K562 (cell line): ENCODE data around the gene GFAP. TPM values are rescaled to one million over a fixed set of nuclear protein-coding genes. Genes with fewer than 3 reads are reported as not detected.

Source experiments
- ATAC-seq: fragments of 200-7000 bp; cut with Tn5 transposase; 3 replicates; pipeline ENCODE4 v1.9.1; 2020; ENCODE audit warnings: moderate library complexity
- Bru-seq: library from RNA; stranded (reverse); fragments of 400-500 nt; gene quantifications from one replicate; lab custom pipeline; 2021; lab: Mats Ljungman, UMichigan
- BruChase-seq, 2 experiments: library from RNA; stranded (reverse); fragments of 400-500 nt; gene quantifications; one replicate each; lab custom pipeline; 2021; lab: Mats Ljungman, UMichigan
- BruUV-seq: library from RNA; stranded (reverse); fragments of 400-500 nt; replicated peaks from 2 replicates; lab custom pipeline; 2021; lab: Mats Ljungman, UMichigan
- CTCF ChIA-PET: fragments of 300-600 bp; formaldehyde crosslinking; extraction: SDS; loops from one replicate; lab custom pipeline; 2021; ENCODE audit warnings: low intra/inter-chr PET ratio; lab: Yijun Ruan, JAX
- POLR2A ChIA-PET: fragments of 300-600, 350-650 bp; sonication (Branson Sonifier 250); formaldehyde crosslinking; extraction: SDS; loops from one replicate; lab custom pipeline; 2021; ENCODE audit warnings: antibody characterized with exemption, inconsistent platforms; lab: Yijun Ruan, JAX
- DNase-seq, 4 experiments: peaks; one replicate each; pipeline versions ENCODE4 v3.0.0 to v3.0.0-alpha.2; 2011 to 2018; ENCODE audit warnings: low spot score in 3 of 4, mixed read lengths in 3 of 4; ENCODE audit errors: extremely low read depth in 1 of 4
- FAIRE-seq: peaks from 2 replicates; lab custom pipeline; 2011; peaks lifted over from hg19 to GRCh38; lab: Jason Lieb, UNC
- H2AFZ ChIP-seq: 2 replicates; pipeline ENCODE4 v1.6.0; 2011; ENCODE audit warnings: low read depth, low read length, control low read depth, inconsistent platforms
- H3K27ac ChIP-seq: fragments of 200-600 bp; 3 replicates; pipeline ENCODE4 v1.8.0; 2011; ENCODE audit warnings: low read depth, mild to moderate bottlenecking, control low read depth, inconsistent platforms, low read length, moderate library complexity, mixed read lengths; ENCODE audit errors: extremely low read depth
- H3K27me3 ChIP-seq, 2 experiments: fragments of 300-600 bp in 1 of 2; 2 replicates in 1 of 2; 3 replicates in 1 of 2; pipeline versions ENCODE4 v1.6.0 to v1.8.0; 2011; ENCODE audit warnings: inconsistent platforms in 2 of 2, low read length in 2 of 2, mild to moderate bottlenecking in 1 of 2, mixed read lengths in 1 of 2, moderate library complexity in 1 of 2; ENCODE audit not compliant: control insufficient read depth in 2 of 2, insufficient read depth in 2 of 2
- H3K36me3 ChIP-seq: fragments of 300-600 bp; 3 replicates; pipeline ENCODE4 v1.8.0; 2011; ENCODE audit warnings: mild to moderate bottlenecking, low read length, inconsistent platforms; ENCODE audit not compliant: control insufficient read depth, insufficient read depth
- H3K4me1 ChIP-seq, 2 experiments: fragments of 200-600 bp in 1 of 2; replicated peaks in 1 of 2; 2 replicates in 1 of 2; 3 replicates in 1 of 2; pipeline versions ENCODE4 v1.5.1 to v1.8.0; 2011; ENCODE audit warnings: inconsistent platforms in 2 of 2, low read length in 2 of 2, mild to moderate bottlenecking in 1 of 2, mixed read lengths in 1 of 2, moderate library complexity in 1 of 2; ENCODE audit not compliant: control insufficient read depth in 2 of 2, insufficient read depth in 2 of 2
- H3K4me2 ChIP-seq: 2 replicates; pipeline ENCODE4 v1.6.1; 2011; ENCODE audit warnings: low read length, control low read depth, inconsistent platforms, mixed read lengths; ENCODE audit not compliant: insufficient read depth
- H3K4me3 ChIP-seq: fragments of 200-600 bp; sonication (generic), shearing (Covaris generic); 2 replicates; pipeline ENCODE4 v1.5.1; 2016; ENCODE audit warnings: control low read depth, inconsistent platforms
- H3K79me2 ChIP-seq: fragments of 200-600 bp; 3 replicates; pipeline ENCODE4 v1.8.0; 2011; ENCODE audit warnings: low read length, inconsistent platforms; ENCODE audit not compliant: control insufficient read depth, insufficient read depth
- H3K9ac ChIP-seq, 2 experiments: 2 replicates each; pipeline versions ENCODE4 v1.6.0 to v1.6.1; 2011; ENCODE audit warnings: low read depth in 2 of 2, low read length in 2 of 2, control low read depth in 1 of 2, inconsistent platforms in 1 of 2, mild to moderate bottlenecking in 1 of 2, mixed read lengths in 1 of 2; ENCODE audit not compliant: insufficient read depth in 1 of 2
- H3K9me1 ChIP-seq: one replicate; pipeline ENCODE4 v1.6.0; 2011; ENCODE audit warnings: inconsistent platforms, mild to moderate bottlenecking, low read length, moderate library complexity; ENCODE audit not compliant: control insufficient read depth, insufficient read depth
- H3K9me3 ChIP-seq: replicated peaks from 2 replicates; pipeline ENCODE4 v1.5.1; 2011; ENCODE audit warnings: low read depth, low read length, inconsistent platforms; ENCODE audit not compliant: control insufficient read depth, insufficient read depth
- H4K20me1 ChIP-seq: replicated peaks from 2 replicates; pipeline ENCODE4 v1.6.1; 2011; ENCODE audit warnings: low read length, inconsistent platforms, mixed read lengths; ENCODE audit not compliant: control insufficient read depth, insufficient read depth
- JUND ChIP-seq, 2 experiments: IDR thresholded peaks; 2 replicates in 1 of 2; 3 replicates in 1 of 2; pipeline ENCODE4 v1.6.1; 2011; ENCODE audit warnings: borderline replicate concordance in 2 of 2, low read depth in 2 of 2, low read length in 2 of 2, improper control_type of control experiment in 1 of 2, missing biosample characterization in 1 of 2, missing genetic modification characterization in 1 of 2, missing genetic modification reagents in 1 of 2
- NFIC ChIP-seq: fragments of 450-650 bp; IDR thresholded peaks from 2 replicates; pipeline ENCODE4 v1.6.1; 2017; ENCODE audit warnings: mild to moderate bottlenecking, inconsistent platforms
- PHF8 ChIP-seq: fragments of 200-600 bp; sonication (generic); IDR thresholded peaks from 2 replicates; pipeline ENCODE4 v1.6.1; 2012; ENCODE audit warnings: mixed run types, mild to moderate bottlenecking, inconsistent platforms, low read length, moderate library complexity, borderline replicate concordance
- PHTF2 ChIP-seq: fragments of 250-450 bp; sonication (Bioruptor Pico); IDR thresholded peaks from 2 replicates; pipeline ENCODE4 v1.5.0; 2021; ENCODE audit warnings: mild to moderate bottlenecking
- RHOXF2B ChIP-seq: fragments of 250-450 bp; sonication (Bioruptor Pico); conservative IDR thresholded peaks from 2 replicates; pipeline ENCODE4 v1.5.1; 2021
- SPI1 ChIP-seq: IDR thresholded peaks from 2 replicates; pipeline ENCODE4 v1.6.1; 2011; ENCODE audit warnings: low read depth, low read length, control low read depth, borderline replicate concordance
- SRF ChIP-seq, 2 experiments: fragments of 250-450, 450-650 bp in 1 of 2; sonication (Bioruptor Pico) in 1 of 2; sonication (generic) in 1 of 2; formaldehyde crosslinking; IDR thresholded peaks; 2 replicates each; pipeline versions ENCODE4 v1.5.0 to v1.5.1; 2020 to 2022; ENCODE audit warnings: mild to moderate bottlenecking in 1 of 2, missing genetic modification reagents in 1 of 2
- TAF1 ChIP-seq: IDR thresholded peaks from 2 replicates; pipeline ENCODE4 v1.6.1; 2011; ENCODE audit warnings: mild to moderate bottlenecking, low read length, moderate library complexity; ENCODE audit not compliant: insufficient read depth, control insufficient read depth, severe bottlenecking; ENCODE audit errors: extremely low read depth
- TCF15 ChIP-seq: fragments of 250-450 bp; sonication (Bioruptor Pico); IDR thresholded peaks from 2 replicates; pipeline ENCODE4 v1.8.0; 2022; ENCODE audit warnings: moderate library complexity, mild to moderate bottlenecking, inconsistent platforms
- ZC3H11A ChIP-seq: IDR thresholded peaks from 2 replicates; pipeline ENCODE4 v1.6.1; 2012; ENCODE audit warnings: low read depth, low read length, improper control_type of control experiment
- ZFP91 ChIP-seq: sonication (generic); formaldehyde crosslinking; IDR thresholded peaks from 2 replicates; pipeline ENCODE4 v1.8.0; 2022; ENCODE audit warnings: mild to moderate bottlenecking, missing genetic modification reagents
- WGBS: fragments of 100-300 bp; shearing (Covaris generic); methylation state at CpG from one replicate; pipeline ENCODE4 v1.1.6; 2016; ENCODE audit warnings: low coverage, mixed read lengths; ENCODE audit not compliant: insufficient coverage; ENCODE audit errors: missing lambda C conversion rate; 5-methylcytosine and 5-hydroxymethylcytosine counted together
- in situ Hi-C: fragments of 300-500 bp; cut with MboI; formaldehyde crosslinking; loops from 4 replicates; pipeline ENCODE4 v1.15.0; 2018; ENCODE audit warnings: inconsistent platforms, mixed read lengths
- intact Hi-C: fragments of 100-400 bp; cut with micrococcal nuclease; formaldehyde crosslinking; loops from 2 replicates; pipeline ENCODE4 v1.14.2; 2022
- long read RNA-seq, 3 experiments: library from polyadenylated mRNA in 2 of 3; library from RNA in 1 of 3; unstranded in 2 of 3; stranded (forward) in 1 of 3; transcript quantifications; one replicate each; pipeline ENCODE4 v2.0.0, GENCODE V29; 2019 to 2022
- polyA minus RNA-seq, 3 experiments: library from RNA; depleted of rRNA, polyadenylated mRNA; stranded (reverse); fragments of >200 nt; gene quantifications; 2 replicates each; pipeline ENCODE4 v1.2.3, GENCODE V29; 2011
- polyA plus RNA-seq, 8 experiments: library from polyadenylated mRNA; depleted of rRNA in 4 of 8; stranded (reverse) in 5 of 8; unstranded in 3 of 8; fragments of >200 nt; fragmentation: Nextera tagmentation in 2 of 8; fragmentation: Illumina TruSeq in 1 of 8; extraction: Ambion mirVana in 2 of 8; extraction: Trizol in 1 of 8; gene quantifications; 2 replicates each; pipeline versions ENCODE4 v1.2.1 to v1.2.3, GENCODE V29; 2011 to 2014; ENCODE audit warnings: inconsistent platforms in 1 of 8, missing spikeins in 1 of 8
- total RNA-seq, 7 experiments: library from RNA; depleted of rRNA in 6 of 7; stranded (reverse); fragments of >200 nt in 6 of 7; fragmentation: Illumina TruSeq in 2 of 7; extraction: Trizol in 2 of 7; gene quantifications; 2 replicates each; pipeline versions ENCODE4 v1.2.1 to v1.2.3, GENCODE V29; 2011 to 2021; ENCODE audit warnings: low replicate concordance in 1 of 7

GFAP gene
- 1.1 and 2.2 TPM in 2 replicates for total RNA-seq (2011; cell fraction: chromatin; rRNA removed; ENCODE audit: low replicate concordance)
- 0.53 and 1.0 TPM in 2 replicates for total RNA-seq (2011; cell fraction: nucleolus; rRNA removed)
- total RNA-seq (2011; cell fraction: nucleoplasm; rRNA removed): 0.95 and 1.5 TPM in 2 replicates
- total RNA-seq (2014; rRNA removed) (0.36 and 2.1 TPM in 2 replicates), total RNA-seq (2014; rRNA removed; fragmentation: Illumina TruSeq; extraction: Trizol) (0.26 and 0.65 TPM in 2 replicates), total RNA-seq (2015; rRNA removed; fragmentation: Illumina TruSeq; extraction: Trizol) (0.07 and 0.45 TPM in 2 replicates), total RNA-seq (2021) (0.25 and 1.4 TPM in 2 replicates), polyA plus RNA-seq (2011; rRNA removed) (0.54 and 0.61 TPM in 2 replicates), polyA plus RNA-seq (2014; fragmentation: Illumina TruSeq; extraction: Trizol) (0.58 and 0.96 TPM in 2 replicates), polyA plus RNA-seq (2014; fragmentation: Nextera tagmentation; extraction: Ambion mirVana) (under 1 TPM in 1 of 2 experiments, not detected in 1; 0.11 TPM), polyA plus RNA-seq (2014; rRNA removed) (0.35 and 0.90 TPM in 2 replicates), polyA minus RNA-seq (2011; rRNA and poly(A)+ RNA removed) (0.03 and 0.56 TPM in 2 replicates), Bru-seq, nascent RNA (percentile 21 among the genes with signal in this experiment), BruChase-seq, experiment 1, labeled RNA remaining after a 2-hour chase (not detected), BruChase-seq, experiment 2, labeled RNA remaining after a 6-hour chase (percentile 11 among the genes with signal in this experiment)
- 0.55 and 0.64 TPM in 2 replicates for polyA plus RNA-seq (2011; cell fraction: cytosol; rRNA removed)
- 0.91 and 1.0 TPM in 2 replicates for polyA plus RNA-seq (2011; cell fraction: nucleus; rRNA removed)
- polyA plus RNA-seq (2012): 0.85 and 3.1 TPM in 2 replicates
- not detected in 2 replicates for polyA minus RNA-seq (2011; cell fraction: cytosol; rRNA and poly(A)+ RNA removed)
- 0.22 and 0.27 TPM in 2 replicates for polyA minus RNA-seq (2011; cell fraction: nucleus; rRNA and poly(A)+ RNA removed)
- long read RNA-seq, experiment 1: 0 reads
- long read RNA-seq, experiment 2: 0 reads
- long read RNA-seq, experiment 3: 0 reads

GRCh38 chr17:44915321-44915726 is at the start of gene GFAP:
GFAP (minus strand) TSS chr17:44915500; CDS start chr17:44915486, 14 bp downstream.
- H3K9ac ChIP-seq: no peak within 1 kb of the TSS
- no peaks in the 10 kb centered on the region for H3K9me1 ChIP-seq
- intact Hi-C loops: no loop called here
- no peaks in the 10 kb centered on the region for H4K20me1 ChIP-seq
- no peak for FAIRE-seq
- peaks cover 11 to 31% of the 10 kb centered on the region in 2 experiments; a peak in 4 of 5 replicates for H3K4me1 ChIP-seq
- H3K79me2 ChIP-seq: no peaks in the 10 kb centered on the region
- in situ Hi-C loops: loop anchor here (5.0 kb wide), 1 partner anchor 102 kb away; no protein-coding TSS in a partner anchor
- H3K4me2 ChIP-seq: no peak within 1 kb of the TSS
- no TSS peak for BruUV-seq
- DNase-seq: no peak
- H2AFZ ChIP-seq: no peak within 1 kb of the TSS
- 32% methylated on average over 11 of the region's 17 CpGs for WGBS
- peaks cover 0 to 11% of the 10 kb centered on the region in 2 experiments; a peak in 1 of 5 replicates for H3K27me3 ChIP-seq
- TF ChIP-seq JUND (IDR thresholded peaks at IDR 0.05; ENCODE audit: borderline replicate concordance, low read depth, low read length) (no peak), JUND (tag; IDR thresholded peaks at IDR 0.05; ENCODE audit: borderline replicate concordance, low read depth, low read length) (no peak), ZC3H11A (no peak), ZFP91 (CRISPR knock-in tag) (no peak), NFIC (no peak), TAF1 (no peak), PHTF2 (CRISPR knock-in tag) (no peak), TCF15 (no peak), SRF (CRISPR knock-in tag; IDR thresholded peaks at IDR 0.05) (no peak), PHF8 (no peak), SPI1 (no peak), RHOXF2B (CRISPR knock-in tag) (no peak)
- ChIA-PET CTCF (no interaction called here), POLR2A (interaction anchor here (0.6 to 1.0 kb wide), 3 partner anchors 16 to 236 kb away, joined by 3 to 4 read pairs (median 4); no protein-coding TSS in a partner anchor)
- no peak for ATAC-seq
- no peaks in the 10 kb centered on the region for H3K9me3 ChIP-seq
- no peak within 1 kb of the TSS for H3K4me3 ChIP-seq
- no peak within 1 kb of the TSS for H3K27ac ChIP-seq
- no peaks in the 10 kb centered on the region for H3K36me3 ChIP-seq
